Stimulated activated effector memory CD8-positive, alpha-beta T cell treated with anti-CD3 and anti-CD28 coated beads, Interleukin-12 subunit alpha, Interleukin-12 subunit beta, amount 100 ng/mL, for 72 hours (primary cell): ENCODE data around the gene VSIG2.

Source experiments
- ATAC-seq: fragments of 150-1000 bp; cut with Tn5 transposase; 2 replicates; pipeline ENCODE4 v1.10.0; 2021
- DNase-seq, 2 donors: peaks; one replicate each; pipeline ENCODE4 v3.0.0; 2021 to 2022; ENCODE audit warnings: low spot score in 2 of 2
- H3K27ac Mint-ChIP-seq: one replicate; pipeline ENCODE4 v1.8.0; 2022; ENCODE audit warnings: mild to moderate bottlenecking, mixed read lengths
- H3K36me3 Mint-ChIP-seq: one replicate; pipeline ENCODE4 v1.8.0; 2022; ENCODE audit warnings: mild to moderate bottlenecking, mixed read lengths
- H3K4me1 Mint-ChIP-seq: one replicate; pipeline ENCODE4 v1.8.0; 2022; ENCODE audit warnings: mixed read lengths
- H3K4me3 Mint-ChIP-seq: one replicate; pipeline ENCODE4 v1.8.0; 2022; ENCODE audit warnings: mild to moderate bottlenecking, mixed read lengths
- H3K9me3 Mint-ChIP-seq: one replicate; pipeline ENCODE4 v1.8.0; 2022; ENCODE audit warnings: mixed read lengths

The VSIG2 gene

GRCh38 chr11:124758355-124759265 is 6.6 kb upstream of the VSIG2 start:
- ATAC-seq = peak; percentile 71
- Mint-ChIP-seq H3K27ac (no peak overlapping the region), H3K9me3 (no peaks in the 10 kb centered on the region), H3K36me3 (no peaks in the 10 kb centered on the region), H3K4me1 (peaks cover 25% of the 10 kb centered on the region), H3K4me3 (peak overlapping the region; percentile 61)
- DNase-seq = peak; percentile 51 to 75

DNA sequence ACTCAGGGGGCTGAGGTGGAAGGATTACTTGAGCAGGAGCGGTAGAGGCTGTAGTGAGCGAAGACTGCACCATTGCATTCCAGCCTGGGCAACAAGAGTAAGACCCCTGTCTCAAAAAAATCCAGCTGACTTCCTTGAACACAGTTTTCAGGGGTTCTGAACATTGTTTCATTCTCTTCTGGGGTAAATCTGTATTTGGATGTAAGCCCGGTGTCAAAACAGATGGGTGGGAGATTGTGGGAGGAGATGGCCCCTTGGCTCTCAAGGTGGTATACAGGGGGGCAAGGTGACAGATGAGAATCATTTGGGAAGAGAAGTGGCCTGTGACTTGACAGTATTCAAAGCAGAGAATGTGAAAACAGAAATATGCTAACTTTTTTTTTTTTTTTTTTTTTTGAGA is 5.3 kb upstream of the VSIG2 start:
- no peak overlapping the region for H3K27ac Mint-ChIP-seq
- peaks cover 19% of the 10 kb centered on the region for H3K4me1 Mint-ChIP-seq
- no peak for DNase-seq
- no peak for ATAC-seq
- H3K36me3 Mint-ChIP-seq = no peaks in the 10 kb centered on the region
- no peak overlapping the region for H3K4me3 Mint-ChIP-seq
- H3K9me3 Mint-ChIP-seq = no peaks in the 10 kb centered on the region

- ATAC-seq (no peak), DNase-seq (no peak)
- peaks cover 18% of the 10 kb centered on the region for H3K4me1 Mint-ChIP-seq
- H3K27ac Mint-ChIP-seq = no peak overlapping the region
- H3K9me3 Mint-ChIP-seq = no peaks in the 10 kb centered on the region
- H3K36me3 Mint-ChIP-seq = no peaks in the 10 kb centered on the region
- H3K4me3 Mint-ChIP-seq = no peak overlapping the region
Measured at GRCh38 chr11:124756753-124757227, 4.7 kb upstream of the VSIG2 start.

- Mint-ChIP-seq H3K36me3 (no peaks in the 10 kb centered on the region), H3K9me3 (no peaks in the 10 kb centered on the region), H3K4me1 (peaks cover 13% of the 10 kb centered on the region), H3K27ac (no peak overlapping the region), H3K4me3 (no peak overlapping the region)
- DNase-seq (no peak), ATAC-seq (no peak)
Measured at GRCh38 chr11:124756033-124756752, 4.1 kb upstream of the VSIG2 start.

DNA sequence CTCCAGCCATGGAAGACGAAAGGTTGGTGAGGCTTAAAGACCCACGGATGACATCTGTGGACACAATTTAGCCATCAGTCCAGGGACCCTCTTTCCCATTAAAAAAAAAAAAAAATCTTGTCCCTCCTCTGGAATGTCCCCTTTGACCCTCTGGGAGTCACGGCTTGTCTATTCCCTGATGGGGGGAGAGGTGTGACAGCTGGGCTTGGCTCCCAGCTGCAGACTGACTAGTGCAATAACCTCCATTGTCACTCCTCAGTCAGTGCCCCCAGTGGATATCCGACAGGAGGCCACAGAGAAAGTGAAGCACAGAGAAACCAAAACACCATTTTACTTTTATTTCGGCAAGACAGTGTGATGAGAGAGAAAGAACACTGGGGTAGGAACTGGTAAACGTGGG is 2.7 kb upstream of the VSIG2 start:
- Mint-ChIP-seq H3K36me3 (no peaks in the 10 kb centered on the region), H3K27ac (no peak overlapping the region), H3K4me3 (no peak overlapping the region), H3K9me3 (no peaks in the 10 kb centered on the region), H3K4me1 (peaks cover 13% of the 10 kb centered on the region)
- no peak for DNase-seq
- no peak for ATAC-seq

GRCh38 chr11:124754309-124754708 is 2.3 kb upstream of the VSIG2 start:
- Mint-ChIP-seq H3K27ac (no peak overlapping the region), H3K4me3 (no peak overlapping the region), H3K9me3 (no peaks in the 10 kb centered on the region), H3K4me1 (peaks cover 13% of the 10 kb centered on the region), H3K36me3 (no peaks in the 10 kb centered on the region)
- DNase-seq = no peak
- no peak for ATAC-seq

- H3K9me3 Mint-ChIP-seq = no peaks in the 10 kb centered on the region
- ATAC-seq = no peak
- H3K36me3 Mint-ChIP-seq = no peaks in the 10 kb centered on the region
- peaks cover 9% of the 10 kb centered on the region for H3K4me1 Mint-ChIP-seq
- DNase-seq = no peak
- H3K27ac Mint-ChIP-seq = no peak overlapping the region
- H3K4me3 Mint-ChIP-seq = no peak overlapping the region
Measured at GRCh38 chr11:124753624-124754023, 1.6 kb upstream of the VSIG2 start.

DNA sequence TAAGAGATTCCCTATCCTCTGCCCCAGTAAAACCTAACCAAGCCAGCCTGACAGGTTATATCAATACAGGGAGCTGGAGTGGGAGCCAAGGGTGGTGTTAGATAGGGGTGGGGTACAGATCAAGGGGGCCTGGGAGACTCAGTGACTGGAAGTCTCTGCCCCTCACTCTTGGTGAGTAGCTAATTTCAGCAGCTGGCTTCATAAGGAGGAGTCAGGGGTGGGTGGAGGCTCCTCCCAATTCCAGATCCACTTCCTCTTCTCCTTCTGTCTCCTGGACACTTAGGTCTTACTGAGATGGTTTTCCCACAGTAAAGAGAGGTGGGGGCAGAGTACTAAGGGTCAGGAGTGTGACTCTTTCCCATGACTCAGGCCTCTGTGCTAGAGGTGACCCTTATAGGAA is 1.1 kb upstream of the VSIG2 start:
- ATAC-seq (no peak), DNase-seq (no peak)
- H3K4me1 Mint-ChIP-seq = peaks cover 8% of the 10 kb centered on the region
- no peak overlapping the region for H3K27ac Mint-ChIP-seq
- H3K36me3 Mint-ChIP-seq = no peaks in the 10 kb centered on the region
- no peak overlapping the region for H3K4me3 Mint-ChIP-seq
- H3K9me3 Mint-ChIP-seq = no peaks in the 10 kb centered on the region

- Mint-ChIP-seq H3K4me1 (peaks cover 6% of the 10 kb centered on the region), H3K9me3 (no peaks in the 10 kb centered on the region), H3K36me3 (no peaks in the 10 kb centered on the region), H3K27ac (no peak overlapping the region), H3K4me3 (no peak overlapping the region)
- DNase-seq (no peak), ATAC-seq (no peak)
Measured at GRCh38 chr11:124752471-124753102, 532 bp upstream of the VSIG2 start.

DNA sequence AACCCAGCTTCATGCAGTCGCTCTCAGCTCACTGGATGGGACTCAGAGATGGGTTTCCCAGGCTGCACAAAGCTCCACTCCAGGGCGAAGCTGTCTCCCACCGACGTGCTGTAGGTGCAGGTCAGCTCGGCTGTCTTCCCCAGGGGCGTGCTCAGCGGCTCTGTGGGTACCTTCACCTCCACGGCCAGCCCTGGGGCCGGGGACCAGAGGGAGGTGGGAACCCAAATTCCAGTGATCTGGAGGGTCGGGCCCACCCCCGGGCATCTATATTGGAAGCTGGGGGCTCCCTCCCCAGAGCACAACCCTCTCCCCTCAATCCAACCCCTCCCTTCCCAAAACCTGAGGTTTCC is 689 bp downstream of the VSIG2 start:
- Mint-ChIP-seq H3K4me3 (no peak overlapping the region), H3K36me3 (no peaks in the 10 kb centered on the region), H3K4me1 (peaks cover 11% of the 10 kb centered on the region), H3K27ac (no peak overlapping the region), H3K9me3 (no peaks in the 10 kb centered on the region)
- DNase-seq (no peak), ATAC-seq (no peak)

DNA sequence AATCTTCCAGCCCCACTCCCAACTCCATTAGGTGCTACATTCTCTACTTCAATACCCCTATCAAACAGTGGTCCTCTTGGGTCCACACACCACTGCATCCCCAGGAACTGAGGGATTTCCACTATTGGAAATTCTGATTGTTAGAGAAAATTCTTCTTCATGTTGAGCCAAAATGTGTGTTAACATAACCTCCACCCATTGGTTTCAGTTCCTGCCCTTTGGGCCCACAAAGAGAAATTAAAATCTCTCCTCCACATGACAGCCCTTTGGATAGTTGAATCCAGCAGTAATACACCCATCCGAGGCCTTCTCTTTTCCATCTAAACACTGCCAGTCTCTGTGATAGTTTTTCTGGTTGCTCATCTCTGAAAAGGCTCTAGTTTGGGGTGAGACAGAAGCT is 2.1 kb downstream of the VSIG2 start:
- Mint-ChIP-seq H3K36me3 (no peaks in the 10 kb centered on the region), H3K27ac (no peak overlapping the region), H3K9me3 (no peaks in the 10 kb centered on the region), H3K4me3 (no peak overlapping the region), H3K4me1 (peaks cover 13% of the 10 kb centered on the region)
- no peak for ATAC-seq
- DNase-seq = no peak

- Mint-ChIP-seq H3K4me3 (no peak overlapping the region), H3K36me3 (no peaks in the 10 kb centered on the region), H3K9me3 (no peaks in the 10 kb centered on the region), H3K27ac (no peak overlapping the region), H3K4me1 (peaks cover 13% of the 10 kb centered on the region)
- no peak for DNase-seq
- ATAC-seq = no peak
Measured at GRCh38 chr11:124748481-124749343, 3.3 kb downstream of the VSIG2 start.

DNA sequence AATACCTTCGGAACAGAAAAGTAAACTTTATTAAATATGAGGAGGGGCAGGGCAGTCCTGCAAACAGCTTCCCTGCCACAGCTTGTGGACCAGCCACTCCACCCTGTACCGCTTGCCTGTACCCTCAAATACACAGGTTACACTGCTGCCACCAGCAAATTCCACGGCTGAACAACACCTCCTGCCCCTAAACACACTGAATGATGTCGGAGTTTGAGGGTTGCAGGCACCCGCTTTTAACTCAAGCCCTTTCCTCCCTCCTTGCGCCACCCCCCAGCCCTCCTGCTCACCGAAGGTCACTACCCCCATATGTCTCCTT is 4.0 kb downstream of the VSIG2 start:
- DNase-seq = no peak
- Mint-ChIP-seq H3K27ac (no peak overlapping the region), H3K9me3 (no peaks in the 10 kb centered on the region)

DNA sequence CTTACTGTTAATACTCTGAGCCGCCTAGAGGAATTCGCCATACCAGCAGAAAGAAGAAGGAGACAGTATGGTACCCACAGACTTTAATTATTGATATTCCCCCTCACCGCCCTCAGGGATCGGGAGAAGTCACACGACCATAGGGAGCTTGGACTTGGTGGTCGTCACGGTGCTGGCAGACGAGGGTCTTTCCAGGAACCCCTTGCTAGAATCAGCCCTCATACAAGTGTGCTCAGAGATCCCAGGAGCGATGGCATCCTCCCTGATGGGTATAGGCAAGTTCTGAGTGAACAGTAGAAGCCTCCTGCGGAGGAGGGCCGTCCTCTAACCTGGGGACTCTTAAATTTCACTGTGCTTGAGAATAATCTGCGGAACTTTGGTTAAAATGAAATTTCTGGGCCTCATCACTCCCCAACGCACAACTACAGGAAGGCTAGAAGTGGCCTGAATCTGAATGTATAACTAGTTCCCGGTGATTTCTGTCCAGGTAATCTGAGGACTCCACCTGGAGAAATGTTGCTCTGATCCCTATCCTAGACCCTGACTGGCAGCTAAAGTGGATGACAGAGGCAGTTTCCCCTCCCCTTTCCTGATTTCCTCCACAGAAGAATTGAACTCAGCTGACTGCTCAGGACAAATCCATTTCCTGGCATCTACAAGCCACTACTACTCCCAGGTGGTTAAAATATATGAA is 4.5 kb downstream of the VSIG2 start:
- no peak overlapping the region for H3K27ac Mint-ChIP-seq
- peak overlapping the region; percentile 89 for H3K4me3 Mint-ChIP-seq
- peaks cover 13% of the 10 kb centered on the region for H3K4me1 Mint-ChIP-seq
- no peak for ATAC-seq
- H3K36me3 Mint-ChIP-seq = no peaks in the 10 kb centered on the region
- DNase-seq = no peak
- no peaks in the 10 kb centered on the region for H3K9me3 Mint-ChIP-seq

More for the DNA sequence above, 4.0 kb downstream of the VSIG2 start:
- no peaks in the 10 kb centered on the region for H3K36me3 Mint-ChIP-seq
- H3K4me1 Mint-ChIP-seq = peaks cover 13% of the 10 kb centered on the region
- H3K4me3 Mint-ChIP-seq = no peak overlapping the region
- ATAC-seq = no peak
